ENCODE results near the gene EDC3. TPM values are rescaled to one million over a fixed set of nuclear protein-coding genes. Genes with fewer than 3 reads are reported as not detected.

The EDC3 gene
- total RNA-seq, 1 experiment from 2014 or later = 45.1 TPM

- TF ChIP-seq CTCF (IDR thresholded peaks at IDR 0.05 in 2 of 3, conservative IDR thresholded peaks at IDR 0.05 in 1 of 3; ENCODE audit: borderline replicate concordance in 1 of 3, insufficient read depth in 1 of 3, low read depth in 2 of 3, low read length in 2 of 3) = no peak
- no peak for TF ChIP-seq EZH2 (IDR thresholded peaks at IDR 0.05)
- no peak for TF ChIP-seq CBX3 (IDR thresholded peaks at IDR 0.05; ENCODE audit: low read depth)
These were observed at the start of gene EDC3 (continued) for GRCh38 chr15:74695597-74696397.

GRCh38 chr15:74742422-74742821, 46.6 kb upstream of the EDC3 start:
- no peak overlapping the region for H3K4me3 ChIP-seq (replicated peaks in 1 of 2; ENCODE audit: low read depth in 1 of 2, low read length in 2 of 2)
- POLR2A ChIA-PET = no interaction called here

More at GRCh38 chr15:74742422-74742821, 46.6 kb upstream of the EDC3 start:
- Histone ChIP-seq H3K4me1 (ENCODE audit: control insufficient read depth in 1 of 2, insufficient read depth in 2 of 2, low read length in 2 of 2) (no peaks in the 10 kb centered on the region), H3K9ac (ENCODE audit: low read length) (no peak overlapping the region), H3K27me3 (ENCODE audit: insufficient read depth, low read length) (no peaks in the 10 kb centered on the region), H4K20me1 (ENCODE audit: insufficient read depth) (no peaks in the 10 kb centered on the region), H3K4me2 (ENCODE audit: low read length) (no peak overlapping the region), H3K27ac (ENCODE audit: low read depth, low read length) (no peak overlapping the region), H3K79me2 (ENCODE audit: insufficient read depth, low read length) (no peaks in the 10 kb centered on the region), H3K36me3 (ENCODE audit: control insufficient read depth in 1 of 2, insufficient read depth in 2 of 2, low read length in 2 of 2) (no peaks in the 10 kb centered on the region), H3K9me3 (ENCODE audit: control insufficient read depth in 1 of 2, insufficient read depth in 1 of 2, low read depth in 1 of 2, low read length in 2 of 2) (peaks cover 4 to 7% of the 10 kb centered on the region in 2 experiments; a peak in 1 of 4 replicates), H3K9me2 (ENCODE audit: insufficient read depth) (no peaks in the 10 kb centered on the region), H2AFZ (ENCODE audit: low read depth, low read length, poor library complexity, severe bottlenecking) (no peak overlapping the region)
- no TSS peak for BruUV-seq (replicated peaks)
- DNase-seq (ENCODE audit: low read depth, low spot score) (no peak), ATAC-seq (no peak)
- ChIA-PET RAD21 (ENCODE audit: low non-redundant PET in 1 of 2, low total read pairs in 2 of 2, uncharacterized antibody in 2 of 2, unreplicated experiment in 2 of 2) (no interaction called here), CTCF (no interaction called here)
- TF ChIP-seq POLR2AphosphoS5 (IDR thresholded peaks at IDR 0.05; ENCODE audit: low read depth, low read length) = no peak
- no peak for TF ChIP-seq ZNF274 (IDR thresholded peaks at IDR 0.05; ENCODE audit: low read depth, low read length)
- TF ChIP-seq EZH2 (IDR thresholded peaks at IDR 0.05) = no peak
- TF ChIP-seq CEBPB (IDR thresholded peaks at IDR 0.05; ENCODE audit: low read depth) = no peak
- no peak for TF ChIP-seq CTCF (IDR thresholded peaks at IDR 0.05 in 2 of 3, conservative IDR thresholded peaks at IDR 0.05 in 1 of 3; ENCODE audit: borderline replicate concordance in 1 of 3, insufficient read depth in 1 of 3, low read depth in 2 of 3, low read length in 2 of 3)
- no peak for TF ChIP-seq SIN3A (IDR thresholded peaks at IDR 0.05; ENCODE audit: low read depth)
- TF ChIP-seq CBX3 (IDR thresholded peaks at IDR 0.05; ENCODE audit: low read depth) = no peak
- no peak for TF ChIP-seq JUND (IDR thresholded peaks at IDR 0.05)
- no peak for TF ChIP-seq SRF (IDR thresholded peaks at IDR 0.05; ENCODE audit: low read depth)
- no peak for TF ChIP-seq ATF3 (IDR thresholded peaks at IDR 0.05)
- no peak for TF ChIP-seq EZH2phosphoT487 (IDR thresholded peaks at IDR 0.05; ENCODE audit: borderline replicate concordance)
- no peak for TF ChIP-seq MAX (IDR thresholded peaks at IDR 0.05)
- TF ChIP-seq REST (IDR thresholded peaks at IDR 0.05; ENCODE audit: low read depth) = no peak
- no peak for TF ChIP-seq ELF1 (IDR thresholded peaks at IDR 0.05; ENCODE audit: borderline replicate concordance, low read depth)
- no peak for TF ChIP-seq RAD21 (IDR thresholded peaks at IDR 0.05; ENCODE audit: low read depth)
- no peak for TF ChIP-seq EGR1 (IDR thresholded peaks at IDR 0.05; ENCODE audit: low read depth)
- intact Hi-C loops (cut with micrococcal nuclease) = loop anchor here (10.0 kb wide), 1 partner anchor 728 kb away; no protein-coding TSS in a partner anchor
